Sigmoid colon (tissue), 7 donors: ENCODE data around the gene FBXL15. TPM values are rescaled to one million over a fixed set of nuclear protein-coding genes. Genes with fewer than 3 reads are reported as not detected.

ENCODE experiments used
- DNase-seq: peaks from one replicate; pipeline ENCODE4 v3.0.0-alpha.2; 2019
- H3K27ac ChIP-seq, 4 donors: fragments of 200-600 bp; sonication (generic); one replicate each; pipeline ENCODE4 v1.5.1; 2016 to 2019; ENCODE audit warnings: mild to moderate bottlenecking in 1 of 4
- H3K27me3 ChIP-seq, 3 donors: fragments of 200-600 bp; sonication (generic); one replicate each; pipeline ENCODE4 v1.5.1; 2019; ENCODE audit warnings: mild to moderate bottlenecking in 1 of 3
- H3K36me3 ChIP-seq, 4 donors: fragments of 200-600 bp; sonication (generic); one replicate each; pipeline ENCODE4 v1.5.1; 2016 to 2019
- H3K4me1 ChIP-seq, 4 donors: fragments of 200-600 bp; sonication (generic); one replicate each; pipeline ENCODE4 v1.5.1; 2017 to 2019
- H3K4me3 ChIP-seq, 4 donors: fragments of 200-600 bp; sonication (generic); one replicate each; pipeline ENCODE4 v1.5.1; 2017 to 2019; ENCODE audit warnings: mild to moderate bottlenecking in 2 of 4, moderate library complexity in 1 of 4
- H3K9me3 ChIP-seq, 4 donors: fragments of 200-600 bp in 3 of 4; sonication (generic) in 3 of 4; one replicate each; pipeline versions ENCODE4 v1.5.1 to v1.6.1; 2013 to 2019
- CTCF ChIP-seq, 4 experiments: fragments of 450-650 bp in 3 of 4; fragments of 200-600 bp in 1 of 4; IDR thresholded peaks; one replicate each; pipeline ENCODE4 v1.5.1; 2016 to 2019; ENCODE audit warnings: antibody characterized with exemption in 4 of 4, mild to moderate bottlenecking in 3 of 4, moderate library complexity in 2 of 4
- EP300 ChIP-seq, 4 donors: sonication (generic); formaldehyde crosslinking; IDR thresholded peaks; one replicate each; pipeline ENCODE4 v1.6.1; 2017; ENCODE audit warnings: antibody characterized with exemption in 4 of 4
- POLR2A ChIP-seq, 2 donors: fragments of 450-650 bp; IDR thresholded peaks; one replicate each; pipeline ENCODE4 v1.6.1; 2016; ENCODE audit warnings: antibody characterized with exemption in 2 of 2, mild to moderate bottlenecking in 2 of 2, moderate library complexity in 2 of 2
- POLR2AphosphoS5 ChIP-seq, 4 donors: sonication (generic); formaldehyde crosslinking; IDR thresholded peaks; one replicate each; pipeline ENCODE4 v1.6.1; 2017; ENCODE audit warnings: antibody characterized with exemption in 4 of 4
- WGBS, 2 donors: extraction: QIAGEN DNeasy Blood & Tissue Kit; methylation state at CpG; one replicate each; pipeline ENCODE4 v1.1.7; 2013; 5-methylcytosine and 5-hydroxymethylcytosine counted together
- intact Hi-C: fragments of 100-400 bp; cut with DNase I; formaldehyde crosslinking; loops from one replicate; pipeline ENCODE4 v1.15.1; 2023
- polyA plus RNA-seq, 3 donors: library from polyadenylated mRNA; stranded (reverse); fragments of 200-250 nt; gene quantifications; one replicate each; pipeline ENCODE4 v1.2.3, GENCODE V29; 2013
- total RNA-seq, 4 donors: library from RNA; depleted of rRNA; stranded (reverse); fragments of >200 nt; gene quantifications; one replicate each; pipeline ENCODE4 v1.1.0, GENCODE V29; 2016
- donor health status: healthy with polysubstance abuse.
- donor health status: Bipolar disorder and iron deficiency.
- donor health status: healthy.

FBXL15 gene
- total and polyA plus RNA-seq, 7 donors = 19.0 to 51.3 (median 30.7) TPM

- Histone ChIP-seq H3K36me3 (peaks cover 10 to 24% (median 11%) of the 10 kb centered on the region in 4 donors), H3K4me1 (peaks cover 0 to 42% (median 36%) of the 10 kb centered on the region in 4 donors), H3K27ac (peak overlapping the region; percentile 86 to 96 (median 91)), H3K9me3 (no peaks in the 10 kb centered on the region), H3K27me3 (peaks cover 2 to 27% (median 11%) of the 10 kb centered on the region in 3 donors), H3K4me3 (peak overlapping the region; percentile 61 to 89 (median 76))
- no peak for TF ChIP-seq EP300 (IDR thresholded peaks at IDR 0.05)
- no peak for TF ChIP-seq CTCF (IDR thresholded peaks at IDR 0.05)
- TF ChIP-seq POLR2AphosphoS5 (IDR thresholded peaks at IDR 0.05) = peak in 1 of 4 donors; percentile 50
- peak in 1 of 2 donors; percentile 7 for TF ChIP-seq POLR2A (IDR thresholded peaks at IDR 0.05)
- no peak for DNase-seq
- intact Hi-C loops = loop anchor here (5.0 kb wide), 2 partner anchors 57 to 162 kb away; no protein-coding TSS in a partner anchor
- WGBS, 2 donors = 1 to 2% methylated on average over 21 of the region's 21 CpGs
Observed at GRCh38 chr10:102420181-102420713, 389 bp upstream of the FBXL15 start.

- peaks cover 0 to 23% (median 2%) of the 10 kb centered on the region in 3 donors for H3K27me3 ChIP-seq
- intact Hi-C loops = loop anchor here (1.0 to 5.0 kb wide), 3 partner anchors 29 to 161 kb away; no protein-coding TSS in a partner anchor
- H3K27ac ChIP-seq = peak overlapping the region; percentile 86 to 96 (median 91)
- peaks cover 10 to 24% (median 11%) of the 10 kb centered on the region in 4 donors for H3K36me3 ChIP-seq
- H3K9me3 ChIP-seq = no peaks in the 10 kb centered on the region
- TF ChIP-seq POLR2A (IDR thresholded peaks at IDR 0.05) (no peak), EP300 (IDR thresholded peaks at IDR 0.05) (no peak), POLR2AphosphoS5 (IDR thresholded peaks at IDR 0.05) (no peak), CTCF (IDR thresholded peaks at IDR 0.05) (no peak)
- peak overlapping the region; percentile 61 to 89 (median 76) for H3K4me3 ChIP-seq
- peaks cover 0 to 42% (median 36%) of the 10 kb centered on the region in 4 donors for H3K4me1 ChIP-seq
- WGBS, 2 donors = 0% methylated on average over 14 of the region's 14 CpGs
- no peak for DNase-seq
Observed at GRCh38 chr10:102421507-102421756, 796 bp downstream of the FBXL15 start.

- intact Hi-C loops = loop anchor here (1.0 to 5.0 kb wide), 4 partner anchors 28 to 160 kb away; no protein-coding TSS in a partner anchor
- Histone ChIP-seq H3K27me3 (peaks cover 0 to 18% (median 0%) of the 10 kb centered on the region in 3 donors), H3K9me3 (no peaks in the 10 kb centered on the region), H3K4me3 (peak overlapping the region; percentile 61 to 89 (median 76)), H3K4me1 (peaks cover 0 to 42% (median 36%) of the 10 kb centered on the region in 4 donors), H3K27ac (peak overlapping the region; percentile 86 to 96 (median 91)), H3K36me3 (peaks cover 10 to 24% (median 11%) of the 10 kb centered on the region in 4 donors)
- peak; percentile 73 for DNase-seq
- TF ChIP-seq POLR2AphosphoS5 (IDR thresholded peaks at IDR 0.05) = peak in 2 of 4 donors; percentile 9 to 44
- TF ChIP-seq POLR2A (IDR thresholded peaks at IDR 0.05) = no peak
- TF ChIP-seq CTCF (IDR thresholded peaks at IDR 0.05) = no peak
- 1 to 2% methylated on average over 62 of the region's 62 CpGs for WGBS, 2 donors
Observed at GRCh38 chr10:102421757-102422512, 1.3 kb downstream of the FBXL15 start.

- Histone ChIP-seq H3K27ac (peak overlapping the region; percentile 86 to 96 (median 91)), H3K9me3 (no peaks in the 10 kb centered on the region), H3K27me3 (peaks cover 0 to 11% (median 0%) of the 10 kb centered on the region in 3 donors), H3K4me3 (peak overlapping the region; percentile 61 to 89 (median 76)), H3K36me3 (peaks cover 10 to 24% (median 11%) of the 10 kb centered on the region in 4 donors), H3K4me1 (peaks cover 0 to 42% (median 36%) of the 10 kb centered on the region in 4 donors)
- 5 to 10% methylated on average over 28 of the region's 28 CpGs for WGBS, 2 donors
- intact Hi-C loops = loop anchor here (1.0 to 5.0 kb wide), 3 partner anchors 28 to 160 kb away; no protein-coding TSS in a partner anchor
- peak; percentile 85 to 93 (median 91) for TF ChIP-seq CTCF (IDR thresholded peaks at IDR 0.05)
- peak; percentile 52 to 77 (median 68) for TF ChIP-seq POLR2AphosphoS5 (IDR thresholded peaks at IDR 0.05)
- TF ChIP-seq POLR2A (IDR thresholded peaks at IDR 0.05) = peak in 1 of 2 donors; percentile 28
- no peak for TF ChIP-seq EP300 (IDR thresholded peaks at IDR 0.05)
- DNase-seq = peak; percentile 91
Observed at GRCh38 chr10:102422545-102423129, 2.0 kb downstream of the FBXL15 start.
